WI38 (cell line): Measurements from ENCODE around the gene TK2.
A peak's percentile ranks its signal among the peaks of the same experiment; 100 is the strongest.
"Not testable (repeated sequence)": the region's sequence is repeated elsewhere in the genome, so short reads cannot be mapped to it uniquely, and the experiment has no call there.

ENCODE experiments used
- H3K4me3 ChIP-seq: 2 replicates; pipeline ENCODE4 v1.5.1; 2011; ENCODE audit warnings: low read depth, mild to moderate bottlenecking, control low read depth, low read length
- TF ChIP-seq, protein P1 (sequence below): IDR thresholded peaks from 2 replicates; pipeline ENCODE4 v1.5.1; 2012; ENCODE audit warnings: low read depth, mild to moderate bottlenecking, control low read depth, low read length

Gene TK2

GRCh38 chr16:66549284-66550131 is at the start of gene TK2:
TSS of gene TK2 (minus strand) at chr16:66550122. CDS start at chr16:66550061, 61 bp downstream.
- peak within 1 kb of the TSS; percentile 77 for H3K4me3 ChIP-seq
- TF ChIP-seq, protein P1, sequence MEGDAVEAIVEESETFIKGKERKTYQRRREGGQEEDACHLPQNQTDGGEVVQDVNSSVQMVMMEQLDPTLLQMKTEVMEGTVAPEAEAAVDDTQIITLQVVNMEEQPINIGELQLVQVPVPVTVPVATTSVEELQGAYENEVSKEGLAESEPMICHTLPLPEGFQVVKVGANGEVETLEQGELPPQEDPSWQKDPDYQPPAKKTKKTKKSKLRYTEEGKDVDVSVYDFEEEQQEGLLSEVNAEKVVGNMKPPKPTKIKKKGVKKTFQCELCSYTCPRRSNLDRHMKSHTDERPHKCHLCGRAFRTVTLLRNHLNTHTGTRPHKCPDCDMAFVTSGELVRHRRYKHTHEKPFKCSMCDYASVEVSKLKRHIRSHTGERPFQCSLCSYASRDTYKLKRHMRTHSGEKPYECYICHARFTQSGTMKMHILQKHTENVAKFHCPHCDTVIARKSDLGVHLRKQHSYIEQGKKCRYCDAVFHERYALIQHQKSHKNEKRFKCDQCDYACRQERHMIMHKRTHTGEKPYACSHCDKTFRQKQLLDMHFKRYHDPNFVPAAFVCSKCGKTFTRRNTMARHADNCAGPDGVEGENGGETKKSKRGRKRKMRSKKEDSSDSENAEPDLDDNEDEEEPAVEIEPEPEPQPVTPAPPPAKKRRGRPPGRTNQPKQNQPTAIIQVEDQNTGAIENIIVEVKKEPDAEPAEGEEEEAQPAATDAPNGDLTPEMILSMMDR: no peak

DNA sequence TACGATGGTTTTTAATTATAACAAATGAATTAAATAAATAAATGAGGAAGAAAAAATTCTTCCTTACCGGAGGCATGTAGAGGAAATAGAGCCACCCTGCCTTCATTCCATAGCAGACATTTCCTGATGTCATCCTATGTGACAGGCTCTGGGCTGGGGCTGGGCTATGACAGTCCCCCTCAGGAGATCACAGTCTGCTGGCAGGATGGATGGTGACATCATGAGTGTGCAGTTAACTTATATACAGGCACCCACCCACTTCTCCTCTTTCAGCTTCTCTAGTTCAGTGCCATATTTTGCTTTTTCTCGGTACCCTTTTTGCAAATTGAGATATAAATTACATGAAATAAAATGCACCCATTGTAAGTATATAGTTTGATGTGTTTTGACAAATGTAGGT is 48.2 kb upstream of the TK2 start:
- TF ChIP-seq, protein P1: no peak
- H3K4me3 ChIP-seq: no peak overlapping the region

DNA sequence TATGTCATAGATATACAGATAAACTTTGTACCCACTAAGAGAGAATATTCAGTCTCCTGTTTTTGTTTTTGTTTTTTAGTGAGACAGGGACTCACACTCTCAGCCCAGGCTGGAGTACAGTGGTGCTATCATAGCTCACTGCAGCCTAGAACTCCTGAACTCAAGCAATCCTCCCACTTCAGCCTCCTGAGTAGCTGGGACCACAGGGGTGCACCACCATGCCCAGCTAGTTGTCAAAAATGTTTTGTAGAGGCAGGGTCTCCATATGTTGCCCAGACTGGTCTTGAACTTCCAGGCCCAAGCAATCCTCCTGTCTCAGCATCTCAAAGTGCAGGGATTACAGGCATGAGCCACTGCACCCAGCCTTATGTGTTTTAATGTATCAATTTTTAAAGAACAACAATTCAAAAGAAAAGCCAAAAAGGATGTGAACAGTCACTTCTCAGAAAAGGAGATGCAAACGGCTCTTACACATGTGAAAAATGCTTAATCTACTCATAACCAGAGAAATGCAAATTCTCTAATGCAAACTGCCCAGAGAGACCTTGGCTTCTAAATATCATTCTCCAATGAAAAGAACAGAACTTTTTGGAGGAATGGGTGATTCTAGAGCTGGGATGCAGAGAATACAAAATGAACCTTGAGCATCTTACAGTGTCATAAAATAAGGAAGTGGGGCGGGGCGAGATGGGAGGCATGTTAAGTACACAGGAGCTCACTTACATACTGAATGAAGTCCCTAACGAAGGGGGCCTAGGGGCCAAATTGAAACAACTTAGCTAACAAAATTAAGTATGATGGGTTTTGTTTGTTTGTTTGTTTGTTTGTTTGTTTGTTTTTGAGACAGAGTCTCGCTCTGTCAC is 47.3 kb upstream of the TK2 start:
- H3K4me3 ChIP-seq: no peak overlapping the region
- TF ChIP-seq, protein P1: no peak

- not testable (repeated sequence) for H3K4me3 ChIP-seq
These were observed 46.6 kb upstream of the TK2 start for GRCh38 chr16:66596559-66596958.

- no peak overlapping the region for H3K4me3 ChIP-seq
- TF ChIP-seq, protein P1: no peak
These were observed 44.8 kb upstream of the TK2 start for GRCh38 chr16:66594739-66595138.

DNA sequence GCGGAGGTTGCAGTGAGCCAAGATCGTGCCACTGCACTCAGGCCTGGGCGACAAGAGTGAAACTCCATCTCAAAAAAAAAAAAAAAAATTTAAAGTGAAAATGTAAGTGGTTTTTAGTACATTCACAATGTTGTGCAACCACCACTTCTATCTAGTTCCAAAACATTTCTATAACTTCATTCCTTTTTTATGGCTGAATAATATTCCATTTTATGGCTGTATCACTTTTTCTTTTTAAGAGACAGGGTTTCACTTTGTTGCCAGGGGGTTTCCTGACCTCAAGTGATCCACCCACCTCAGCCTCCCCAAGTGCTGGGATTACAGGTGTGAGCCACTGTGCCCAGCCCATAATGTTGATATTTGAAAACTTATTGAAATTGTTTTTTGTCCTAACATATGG is 42.9 kb upstream of the TK2 start:
- H3K4me3 ChIP-seq: no peak overlapping the region
- TF ChIP-seq, protein P1: no peak

- TF ChIP-seq, protein P1: no peak
- no peak overlapping the region for H3K4me3 ChIP-seq
These were observed 42.3 kb upstream of the TK2 start for GRCh38 chr16:66592241-66592640.
